Prostate gland (tissue), 2 donors: ENCODE results near the gene LIPC. TPM values are rescaled to one million over a fixed set of nuclear protein-coding genes. Genes with fewer than 3 reads are reported as not detected.

Source experiments
- DNase-seq: peaks from one replicate; pipeline ENCODE4 v3.0.0-alpha.2; 2019; ENCODE audit warnings: low spot score
- H3K27ac ChIP-seq, 2 donors: fragments of 200-600 bp; sonication (generic); 2 replicates each; pipeline ENCODE4 v1.5.1; 2017 to 2019
- H3K27me3 ChIP-seq: fragments of 200-600 bp; sonication (generic); replicated peaks from 2 replicates; pipeline ENCODE4 v1.5.1; 2019; ENCODE audit not compliant: insufficient read depth
- H3K36me3 ChIP-seq, 2 donors: fragments of 200-600 bp; sonication (generic); 1 replicate in 1 of 2; 2 replicates in 1 of 2; pipeline versions ENCODE4 v1.5.1 to v1.8.1; 2017 to 2019
- H3K4me1 ChIP-seq: fragments of 200-600 bp; sonication (generic); replicated peaks from 2 replicates; pipeline ENCODE4 v1.5.1; 2019
- H3K4me3 ChIP-seq, 2 donors: fragments of 200-600 bp; sonication (generic); 2 replicates each; pipeline ENCODE4 v1.5.1; 2017 to 2019
- H3K9me3 ChIP-seq: fragments of 200-600 bp; sonication (generic); 2 replicates; pipeline ENCODE4 v1.5.1; 2017
- CTCF ChIP-seq, 4 experiments: fragments of 200-600 bp in 2 of 4; fragments of 450-650 bp in 2 of 4; sonication (generic) in 2 of 4; IDR thresholded peaks; 1 replicate in 3 of 4; 2 replicates in 1 of 4; pipeline ENCODE4 v1.5.1; 2016 to 2019; ENCODE audit warnings: antibody characterized with exemption in 4 of 4, mild to moderate bottlenecking in 2 of 4, moderate library complexity in 2 of 4
- POLR2A ChIP-seq: fragments of 450-650 bp; IDR thresholded peaks from one replicate; pipeline ENCODE4 v1.6.1; 2016; ENCODE audit warnings: antibody characterized with exemption, mild to moderate bottlenecking
- POLR2AphosphoS5 ChIP-seq: sonication (generic); formaldehyde crosslinking; IDR thresholded peaks from one replicate; pipeline ENCODE4 v1.6.1; 2017; ENCODE audit warnings: antibody characterized with exemption
- WGBS: methylation state at CpG from one replicate; pipeline ENCODE4 v1.1.5; 2018; 5-methylcytosine and 5-hydroxymethylcytosine counted together
- intact Hi-C: fragments of 100-400 bp; cut with DNase I; formaldehyde crosslinking; loops from one replicate; pipeline ENCODE4 v1.14.2; 2022
- total RNA-seq, 2 donors: library from RNA; depleted of rRNA; stranded (reverse); fragments of >200 nt; gene quantifications; one replicate each; pipeline ENCODE4 v1.1.0, GENCODE V29; 2016

Gene LIPC
- total RNA-seq, 2 donors from 2014 or later: 0.14 TPM; not detected in 1

GRCh38 chr15:58448906-58449305, 17.1 kb downstream of the LIPC start:
- no peaks in the 10 kb centered on the region for H3K27me3 ChIP-seq
- no peak overlapping the region for H3K4me3 ChIP-seq
- no peak for TF ChIP-seq CTCF (IDR thresholded peaks at IDR 0.05)
- intact Hi-C loops: no loop called here
- peaks cover 2% of the 10 kb centered on the region for H3K4me1 ChIP-seq
- WGBS: 76% methylated on average over 10 of the region's 10 CpGs
- no peak overlapping the region for H3K27ac ChIP-seq
- DNase-seq: no peak
- H3K9me3 ChIP-seq: no peaks in the 10 kb centered on the region
- H3K36me3 ChIP-seq: no peaks in the 10 kb centered on the region

GRCh38 chr15:58451826-58452225, 20.0 kb downstream of the LIPC start:
- 79% methylated on average over 6 of the region's 6 CpGs for WGBS
- TF ChIP-seq CTCF (IDR thresholded peaks at IDR 0.05) (no peak), POLR2AphosphoS5 (no peak), POLR2A (no peak)
- intact Hi-C loops: no loop called here

GRCh38 chr15:58452775-58453174, 21.0 kb downstream of the LIPC start:
- Histone ChIP-seq H3K4me3 (no peak overlapping the region), H3K27me3 (no peaks in the 10 kb centered on the region), H3K4me1 (no peaks in the 10 kb centered on the region), H3K36me3 (no peaks in the 10 kb centered on the region), H3K9me3 (no peaks in the 10 kb centered on the region), H3K27ac (no peak overlapping the region)
- DNase-seq: no peak
- WGBS: 96% methylated on average over 4 of the region's 4 CpGs
- no peak for TF ChIP-seq POLR2AphosphoS5
- TF ChIP-seq POLR2A: no peak
- no peak for TF ChIP-seq CTCF (IDR thresholded peaks at IDR 0.05)
- intact Hi-C loops: no loop called here

More at GRCh38 chr15:58451826-58452225, 20.0 kb downstream of the LIPC start:
- no peaks in the 10 kb centered on the region for H3K36me3 ChIP-seq
- peaks cover 2% of the 10 kb centered on the region for H3K4me1 ChIP-seq
- no peak overlapping the region for H3K27ac ChIP-seq
- no peak overlapping the region for H3K4me3 ChIP-seq
- no peak for DNase-seq
- H3K9me3 ChIP-seq: no peaks in the 10 kb centered on the region
- H3K27me3 ChIP-seq: no peaks in the 10 kb centered on the region

GRCh38 chr15:58453931-58454793, 22.4 kb downstream of the LIPC start:
- no peak for DNase-seq
- Histone ChIP-seq H3K4me1 (no peaks in the 10 kb centered on the region), H3K4me3 (no peak overlapping the region), H3K27ac (no peak overlapping the region), H3K27me3 (no peaks in the 10 kb centered on the region), H3K36me3 (no peaks in the 10 kb centered on the region), H3K9me3 (no peaks in the 10 kb centered on the region)
- WGBS: 85% methylated on average over 5 of the region's 5 CpGs
- TF ChIP-seq POLR2AphosphoS5 (no peak), CTCF (IDR thresholded peaks at IDR 0.05) (no peak), POLR2A (no peak)
- intact Hi-C loops: no loop called here

- H3K27ac ChIP-seq: no peak overlapping the region
- no peaks in the 10 kb centered on the region for H3K27me3 ChIP-seq
- no peak for TF ChIP-seq CTCF (IDR thresholded peaks at IDR 0.05)
- H3K4me1 ChIP-seq: no peaks in the 10 kb centered on the region
- WGBS: 86% methylated on average over 3 of the region's 3 CpGs
- no peak overlapping the region for H3K4me3 ChIP-seq
- no peak for DNase-seq
- no peaks in the 10 kb centered on the region for H3K9me3 ChIP-seq
- intact Hi-C loops: no loop called here
- no peaks in the 10 kb centered on the region for H3K36me3 ChIP-seq
Measured at GRCh38 chr15:58454950-58455401, 23.2 kb downstream of the LIPC start.
